ENCODE data around the gene NR2F1-AS1. TPM values are rescaled to one million over a fixed set of nuclear protein-coding genes. Genes with fewer than 3 reads are reported as not detected.

NR2F1-AS1 gene
- total RNA-seq, 4 donors from 2014 or later: 0.35 to 9.1 (median 3.2) TPM

GRCh38 chr5:93415819-93416218, 165.2 kb downstream of the NR2F1-AS1 start:
- Histone ChIP-seq H3K27ac (no peak overlapping the region), H3K9me3 (no peaks in the 10 kb centered on the region), H3K36me3 (no peaks in the 10 kb centered on the region), H3K27me3 (no peaks in the 10 kb centered on the region), H3K4me1 (no peaks in the 10 kb centered on the region), H3K4me3 (no peak overlapping the region)
- TF ChIP-seq POLR2A (IDR thresholded peaks at IDR 0.05) (no peak), CTCF (IDR thresholded peaks at IDR 0.05) (no peak)
- no peak for DNase-seq

- H3K9me3 ChIP-seq: no peaks in the 10 kb centered on the region
- H3K4me1 ChIP-seq: no peaks in the 10 kb centered on the region
- H3K27ac ChIP-seq: no peak overlapping the region
- no peak overlapping the region for H3K4me3 ChIP-seq
- DNase-seq: no peak
- H3K27me3 ChIP-seq: no peaks in the 10 kb centered on the region
- no peaks in the 10 kb centered on the region for H3K36me3 ChIP-seq
- TF ChIP-seq POLR2A (IDR thresholded peaks at IDR 0.05) (no peak), CTCF (IDR thresholded peaks at IDR 0.05) (no peak)
These were observed 169.3 kb downstream of the NR2F1-AS1 start for GRCh38 chr5:93411716-93412115.

GRCh38 chr5:93409691-93410090, 171.3 kb downstream of the NR2F1-AS1 start:
- H3K36me3 ChIP-seq: no peaks in the 10 kb centered on the region
- H3K9me3 ChIP-seq: no peaks in the 10 kb centered on the region
- no peak for DNase-seq
- no peak overlapping the region for H3K4me3 ChIP-seq
- H3K27me3 ChIP-seq: no peaks in the 10 kb centered on the region
- no peaks in the 10 kb centered on the region for H3K4me1 ChIP-seq
- no peak for TF ChIP-seq CTCF (IDR thresholded peaks at IDR 0.05)
- no peak for TF ChIP-seq POLR2A (IDR thresholded peaks at IDR 0.05)
- H3K27ac ChIP-seq: no peak overlapping the region

GRCh38 chr5:93407454-93407853, 173.6 kb downstream of the NR2F1-AS1 start:
- Histone ChIP-seq H3K4me1 (no peaks in the 10 kb centered on the region), H3K36me3 (no peaks in the 10 kb centered on the region), H3K27me3 (no peaks in the 10 kb centered on the region), H3K27ac (no peak overlapping the region), H3K4me3 (no peak overlapping the region), H3K9me3 (no peaks in the 10 kb centered on the region)
- TF ChIP-seq POLR2A (IDR thresholded peaks at IDR 0.05) (no peak), CTCF (IDR thresholded peaks at IDR 0.05) (no peak)
- no peak for DNase-seq

GRCh38 chr5:93406971-93407401, 174.0 kb downstream of the NR2F1-AS1 start:
- TF ChIP-seq CTCF (IDR thresholded peaks at IDR 0.05) (no peak), POLR2A (IDR thresholded peaks at IDR 0.05) (no peak)

GRCh38 chr5:93404246-93404645, 176.8 kb downstream of the NR2F1-AS1 start:
- Histone ChIP-seq H3K4me3 (no peak overlapping the region), H3K36me3 (no peaks in the 10 kb centered on the region), H3K9me3 (no peaks in the 10 kb centered on the region), H3K27me3 (no peaks in the 10 kb centered on the region), H3K27ac (no peak overlapping the region), H3K4me1 (no peaks in the 10 kb centered on the region)
- TF ChIP-seq POLR2A (IDR thresholded peaks at IDR 0.05) (no peak), CTCF (IDR thresholded peaks at IDR 0.05) (no peak)
- no peak for DNase-seq

More at GRCh38 chr5:93406971-93407401, 174.0 kb downstream of the NR2F1-AS1 start:
- H3K27me3 ChIP-seq: no peaks in the 10 kb centered on the region
- H3K27ac ChIP-seq: no peak overlapping the region
- no peak overlapping the region for H3K4me3 ChIP-seq
- no peaks in the 10 kb centered on the region for H3K4me1 ChIP-seq
- no peaks in the 10 kb centered on the region for H3K36me3 ChIP-seq
- DNase-seq: no peak
- H3K9me3 ChIP-seq: no peaks in the 10 kb centered on the region
